Urinary bladder (tissue), 4 donors: ENCODE results near the gene CYP2W1. TPM values are rescaled to one million over a fixed set of nuclear protein-coding genes. Genes with fewer than 3 reads are reported as not detected.
"Not testable (repeated sequence)": the region's sequence is repeated elsewhere in the genome, so short reads cannot be mapped to it uniquely, and the experiment has no call there.

Experiments
- DNase-seq: peaks from one replicate; pipeline ENCODE4 v3.0.0-alpha.2; 2015; ENCODE audit errors: extremely low spot score
- H3K27ac ChIP-seq: one replicate; pipeline ENCODE4 v1.5.1; 2013; ENCODE audit warnings: low read depth, mild to moderate bottlenecking, moderate library complexity
- H3K36me3 ChIP-seq: one replicate; pipeline ENCODE4 v1.6.1; 2013; ENCODE audit warnings: mild to moderate bottlenecking, moderate library complexity; ENCODE audit not compliant: insufficient read depth
- H3K4me1 ChIP-seq: one replicate; pipeline ENCODE4 v1.6.1; 2013; ENCODE audit warnings: mild to moderate bottlenecking, moderate library complexity; ENCODE audit not compliant: insufficient read depth
- H3K4me3 ChIP-seq: one replicate; pipeline ENCODE4 v1.5.1; 2013; ENCODE audit warnings: low read depth, low read length
- WGBS: extraction: QIAGEN DNeasy Blood & Tissue Kit; methylation state at CpG from one replicate; pipeline ENCODE4 v1.1.7; 2013; 5-methylcytosine and 5-hydroxymethylcytosine counted together
- polyA plus RNA-seq: library from polyadenylated mRNA; stranded (reverse); fragments of 200-250 nt; gene quantifications from one replicate; pipeline ENCODE4 v1.2.3, GENCODE V29; 2013
- total RNA-seq: library from RNA; depleted of rRNA; stranded (reverse); fragments of >200 nt; gene quantifications from one replicate; pipeline ENCODE4 v1.2.3, GENCODE V29; 2014
- donor health status: healthy with polysubstance abuse.
- donor health status: healthy.

Gene CYP2W1, protein sequence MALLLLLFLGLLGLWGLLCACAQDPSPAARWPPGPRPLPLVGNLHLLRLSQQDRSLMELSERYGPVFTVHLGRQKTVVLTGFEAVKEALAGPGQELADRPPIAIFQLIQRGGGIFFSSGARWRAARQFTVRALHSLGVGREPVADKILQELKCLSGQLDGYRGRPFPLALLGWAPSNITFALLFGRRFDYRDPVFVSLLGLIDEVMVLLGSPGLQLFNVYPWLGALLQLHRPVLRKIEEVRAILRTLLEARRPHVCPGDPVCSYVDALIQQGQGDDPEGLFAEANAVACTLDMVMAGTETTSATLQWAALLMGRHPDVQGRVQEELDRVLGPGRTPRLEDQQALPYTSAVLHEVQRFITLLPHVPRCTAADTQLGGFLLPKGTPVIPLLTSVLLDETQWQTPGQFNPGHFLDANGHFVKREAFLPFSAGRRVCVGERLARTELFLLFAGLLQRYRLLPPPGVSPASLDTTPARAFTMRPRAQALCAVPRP
- total RNA-seq, result 7.5 TPM
- 0.22 TPM for polyA plus RNA-seq

DNA sequence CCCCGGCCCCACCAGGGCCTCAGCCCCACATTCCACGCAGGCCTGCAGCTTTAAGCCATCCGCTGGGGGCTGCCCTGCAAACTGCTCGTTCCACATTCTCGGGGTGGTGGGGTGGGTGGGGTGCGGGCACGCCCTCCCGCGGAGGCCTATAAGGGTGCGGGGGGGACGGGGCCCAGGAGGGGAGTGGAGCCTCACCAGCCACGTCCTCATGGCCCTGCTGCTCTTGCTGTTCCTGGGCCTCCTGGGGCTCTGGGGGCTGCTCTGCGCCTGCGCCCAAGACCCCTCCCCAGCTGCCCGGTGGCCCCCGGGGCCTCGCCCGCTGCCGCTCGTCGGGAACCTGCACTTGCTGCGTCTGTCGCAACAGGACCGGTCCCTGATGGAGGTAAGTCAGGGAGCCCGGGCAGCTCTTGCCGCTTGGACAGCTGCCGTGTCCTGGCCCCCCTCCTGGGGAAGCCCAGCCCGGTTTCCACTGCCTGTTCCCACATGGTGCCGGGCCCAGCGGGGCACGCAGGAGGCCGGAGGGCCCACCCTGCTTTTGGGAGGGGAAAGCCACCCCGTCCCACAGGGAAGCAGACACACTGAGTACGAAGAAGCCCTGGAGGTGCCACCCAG, at the start of gene CYP2W1:
Gene CYP2W1, plus strand, starts transcription at position 178 of the 612 bp plus-strand sequence. Its CDS starts 31 bp downstream, at position 209.
- H3K4me3 ChIP-seq, result no peak within 1 kb of the TSS
- no peak for DNase-seq
- H3K36me3 ChIP-seq, result no peaks in the 10 kb centered on the region
- no peak within 1 kb of the TSS for H3K27ac ChIP-seq
- WGBS, result 30% methylated on average over 34 of the region's 34 CpGs
- H3K4me1 ChIP-seq, result peaks cover 1% of the 10 kb centered on the region

DNA sequence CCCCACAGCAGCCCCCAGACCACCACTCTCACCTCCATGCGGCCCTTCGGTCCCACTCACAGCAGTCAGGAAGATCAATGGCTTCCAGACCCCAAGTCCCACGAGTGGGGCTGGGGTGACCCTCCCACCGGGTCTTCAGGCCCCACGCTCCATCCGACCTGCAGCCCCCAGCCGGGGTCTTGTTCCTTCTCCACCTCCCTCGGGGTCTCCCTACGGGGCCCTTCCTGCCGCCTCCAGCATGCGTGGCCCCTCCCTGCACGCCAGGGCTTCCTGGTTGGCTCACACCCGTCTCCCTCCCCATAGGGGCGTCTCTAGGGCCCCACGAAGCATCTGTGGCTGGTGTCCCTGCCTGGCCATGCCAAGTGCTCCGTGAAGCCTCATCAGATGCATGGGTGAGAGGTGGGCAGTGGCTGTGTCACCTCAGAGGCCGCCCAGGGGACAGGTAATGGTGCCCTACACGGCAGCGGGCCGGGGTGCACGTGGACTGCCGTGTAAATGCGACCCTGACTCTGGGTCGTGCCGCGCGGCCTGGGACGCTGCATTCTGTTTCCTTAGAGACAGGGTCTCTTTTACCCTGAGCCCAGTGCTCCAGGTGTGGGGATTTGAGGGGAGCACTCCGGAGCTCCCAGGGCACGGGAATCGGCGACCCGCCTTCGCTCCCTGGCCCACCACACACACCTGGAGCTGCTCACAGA, 48.4 kb upstream of the CYP2W1 start:
- Histone ChIP-seq H3K4me3 (no peak overlapping the region), H3K27ac (no peak overlapping the region), H3K36me3 (no peaks in the 10 kb centered on the region), H3K4me1 (no peaks in the 10 kb centered on the region)
- no peak for DNase-seq
- 84% methylated on average over 34 of the region's 34 CpGs for WGBS

DNA sequence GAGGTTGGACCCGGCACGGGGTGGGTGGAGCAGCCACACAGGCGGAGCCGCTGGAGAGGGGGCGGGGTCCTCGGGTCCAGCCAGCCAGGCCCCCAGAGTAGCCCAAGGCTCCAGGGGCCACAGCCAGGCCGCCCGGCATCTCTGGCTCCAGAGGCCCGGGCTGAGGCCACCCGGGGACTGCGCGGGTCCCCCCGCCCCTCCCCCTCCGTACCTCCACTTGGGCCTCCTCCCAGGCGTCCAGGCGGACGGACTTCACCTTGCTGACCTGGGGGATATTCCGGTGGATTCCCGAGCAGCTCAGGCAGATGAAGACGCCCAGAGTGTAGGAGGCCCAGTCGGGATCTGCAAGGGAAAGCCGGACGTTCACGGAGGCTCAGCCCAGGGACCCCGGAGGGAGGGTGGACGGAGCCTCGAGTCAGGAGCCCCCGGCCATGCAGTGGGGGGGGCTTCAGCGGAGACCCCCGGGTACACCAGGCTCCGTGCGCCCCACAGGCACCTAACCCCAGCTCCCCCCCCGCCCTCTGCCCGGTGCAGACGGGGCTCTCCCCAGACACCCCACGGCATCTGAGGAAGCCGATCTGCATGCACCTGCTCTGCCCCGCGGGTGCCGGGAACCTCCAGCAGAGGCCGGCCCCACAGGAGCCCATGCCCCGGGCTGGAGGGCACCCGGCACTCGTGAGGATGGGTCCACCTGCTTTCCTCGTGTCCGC, 47.7 kb upstream of the CYP2W1 start:
- WGBS, result 79% methylated on average over 46 of the region's 46 CpGs
- Histone ChIP-seq H3K4me3 (no peak overlapping the region), H3K27ac (no peak overlapping the region), H3K36me3 (no peaks in the 10 kb centered on the region), H3K4me1 (no peaks in the 10 kb centered on the region)
- DNase-seq, result no peak

DNA sequence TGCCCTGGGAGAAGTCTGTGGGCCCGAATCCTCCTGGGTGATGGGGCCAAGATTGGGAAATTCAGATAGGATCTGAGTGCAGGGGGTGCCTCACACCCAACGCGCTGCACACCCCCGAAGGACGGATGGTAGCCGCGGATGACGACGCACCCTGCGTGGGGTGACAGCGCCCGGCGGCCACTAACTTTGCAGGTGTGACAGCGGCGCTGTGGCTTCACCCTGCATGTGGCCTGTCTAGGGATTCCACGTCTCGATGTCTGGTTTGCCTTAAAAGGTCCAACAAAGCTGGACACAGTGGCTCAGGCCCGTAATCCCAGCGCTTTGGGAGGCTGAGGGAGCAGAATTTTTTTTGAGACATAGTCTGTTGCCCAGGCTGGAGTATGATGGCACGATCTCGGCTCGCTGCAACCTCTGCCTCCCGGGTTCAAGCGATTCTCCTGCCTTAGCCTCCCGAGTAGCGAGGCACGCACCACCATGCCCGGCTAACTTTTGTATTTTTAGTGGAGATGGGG, 47.1 kb upstream of the CYP2W1 start:
- no peak for DNase-seq
- no peak overlapping the region for H3K27ac ChIP-seq
- H3K36me3 ChIP-seq, result no peaks in the 10 kb centered on the region
- H3K4me3 ChIP-seq, result no peak overlapping the region
- no peaks in the 10 kb centered on the region for H3K4me1 ChIP-seq
- 90% methylated on average over 28 of the region's 28 CpGs for WGBS

DNA sequence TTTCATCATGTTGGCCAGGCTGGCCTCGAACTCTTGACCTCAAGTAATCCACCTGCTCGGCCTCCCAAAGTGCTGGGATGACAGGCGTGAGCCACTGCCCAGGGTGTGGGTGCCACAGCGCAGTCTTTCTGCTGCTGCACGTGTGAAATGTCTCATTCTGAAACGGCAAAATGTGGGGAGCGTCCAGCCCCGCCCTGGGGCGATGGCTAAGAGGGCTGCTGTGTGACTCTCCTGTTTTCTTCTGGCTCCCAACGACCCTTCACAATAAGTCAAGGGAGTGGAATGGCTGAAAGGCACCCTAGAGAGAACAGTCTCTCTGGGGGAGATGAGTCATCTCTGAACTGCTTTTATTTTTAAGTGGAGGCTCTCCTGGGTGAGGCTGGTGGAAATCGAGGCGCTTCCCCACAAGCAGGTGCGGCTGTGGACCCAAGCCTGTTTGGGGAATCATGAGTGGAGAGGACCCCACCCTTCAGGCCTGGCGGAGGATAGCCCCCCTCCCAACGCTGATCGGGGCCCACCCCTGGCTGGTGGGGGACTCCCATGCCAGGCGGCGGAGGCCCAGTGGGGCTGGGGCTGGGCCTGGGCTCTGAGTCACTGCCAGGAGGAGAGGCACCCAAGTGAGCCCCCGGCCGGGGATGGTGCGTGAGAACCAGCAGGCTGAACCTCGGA, 46.5 kb upstream of the CYP2W1 start:
- WGBS, result 79% methylated on average over 22 of the region's 22 CpGs
- no peak overlapping the region for H3K27ac ChIP-seq
- no peaks in the 10 kb centered on the region for H3K4me1 ChIP-seq
- no peak overlapping the region for H3K4me3 ChIP-seq
- no peaks in the 10 kb centered on the region for H3K36me3 ChIP-seq
- no peak for DNase-seq

DNA sequence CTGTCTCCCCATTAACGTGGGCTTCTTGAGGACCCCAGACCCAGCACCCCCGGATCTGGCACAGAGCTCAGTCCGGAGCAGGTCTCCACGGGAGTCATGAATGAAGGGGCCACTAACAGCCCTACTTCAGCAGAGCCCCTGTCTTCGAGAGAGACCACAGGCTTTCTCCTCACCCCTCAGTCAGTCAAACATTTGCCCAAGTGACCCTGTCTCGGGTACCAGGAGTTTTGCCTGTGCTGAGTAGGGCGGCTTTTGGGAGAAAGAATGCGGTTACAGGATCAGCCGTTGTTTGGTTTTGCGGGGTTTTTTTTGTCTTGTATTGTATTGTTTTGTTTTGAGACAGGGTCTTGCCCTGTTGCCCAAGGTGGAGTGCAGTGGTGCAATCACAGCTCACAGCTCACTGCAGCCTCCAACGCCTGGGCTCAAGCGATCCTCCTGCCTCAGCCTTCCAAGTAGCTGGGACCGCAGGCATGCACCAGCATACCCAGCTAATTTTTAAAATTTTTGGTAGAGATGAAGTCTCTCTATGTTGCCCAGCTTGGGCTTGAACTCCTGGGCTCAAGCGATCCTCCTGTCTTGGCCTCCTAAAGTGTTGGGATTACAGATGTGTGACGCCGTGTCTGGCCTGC, 45.0 kb upstream of the CYP2W1 start:
- H3K4me3 ChIP-seq, result no peak overlapping the region
- DNase-seq, result no peak
- WGBS, result 89% methylated on average over 16 of the region's 16 CpGs
- H3K27ac ChIP-seq, result no peak overlapping the region
- no peaks in the 10 kb centered on the region for H3K4me1 ChIP-seq
- H3K36me3 ChIP-seq, result no peaks in the 10 kb centered on the region

DNA sequence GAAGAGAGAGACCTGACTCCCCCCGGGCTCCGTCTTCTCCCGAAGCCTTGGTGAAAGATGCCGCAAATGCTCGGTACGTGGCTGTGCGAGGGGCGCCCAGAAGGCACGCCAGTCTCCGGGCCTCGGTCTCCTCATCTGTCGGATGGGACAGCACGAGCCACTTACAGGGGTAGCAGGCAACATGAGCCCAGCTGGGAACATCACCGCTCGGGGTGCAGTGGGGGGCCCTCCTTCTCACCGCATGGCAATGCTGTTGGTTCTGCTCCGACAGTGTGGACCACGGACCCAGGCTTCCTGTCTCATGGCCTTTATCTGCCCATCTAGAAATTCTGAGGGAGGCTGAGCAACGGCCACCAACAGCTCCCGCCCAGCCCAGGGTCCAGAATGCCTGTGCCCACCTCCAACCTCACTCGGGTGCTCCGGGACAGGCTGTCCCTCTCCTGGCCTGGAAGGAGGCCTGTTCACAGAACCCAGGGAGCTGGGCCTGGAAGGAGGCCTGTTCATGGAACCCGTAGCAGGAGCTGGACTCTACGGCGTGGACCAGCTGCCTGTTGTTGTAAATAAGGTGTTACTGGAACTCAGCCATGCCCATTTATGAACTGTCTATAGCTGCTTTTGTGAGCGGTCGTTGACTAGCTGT, 44.3 kb upstream of the CYP2W1 start:
- DNase-seq, result no peak
- H3K36me3 ChIP-seq, result no peaks in the 10 kb centered on the region
- 95% methylated on average over 27 of the region's 27 CpGs for WGBS

DNA sequence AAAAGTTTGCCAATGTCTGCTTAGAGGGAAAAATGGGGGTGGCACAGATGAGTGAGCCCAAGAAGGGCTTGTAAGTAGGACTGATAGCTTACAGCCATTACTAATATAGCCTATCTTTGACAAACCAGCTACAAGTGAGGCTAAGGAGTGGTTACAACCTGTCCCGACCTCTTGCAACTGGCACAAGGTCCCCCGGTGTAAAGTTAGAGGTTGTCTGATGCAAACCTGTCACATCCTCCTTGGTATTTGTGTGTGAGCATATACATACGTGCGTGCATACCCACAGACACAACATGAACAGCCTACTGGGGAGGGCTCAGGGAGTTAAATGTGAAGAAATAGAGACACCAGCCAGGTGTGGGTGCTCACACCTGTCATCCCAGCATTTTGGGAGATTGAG, 43.1 kb upstream of the CYP2W1 start:
- H3K27ac ChIP-seq, result no peak overlapping the region
- no peak overlapping the region for H3K4me3 ChIP-seq
- H3K4me1 ChIP-seq, result no peaks in the 10 kb centered on the region
- no peaks in the 10 kb centered on the region for H3K36me3 ChIP-seq
- no peak for DNase-seq
- 93% methylated on average over 4 of the region's 4 CpGs for WGBS

More for the DNA sequence above, 44.3 kb upstream of the CYP2W1 start:
- no peak overlapping the region for H3K4me3 ChIP-seq
- no peak overlapping the region for H3K27ac ChIP-seq
- H3K4me1 ChIP-seq, result no peaks in the 10 kb centered on the region

DNA sequence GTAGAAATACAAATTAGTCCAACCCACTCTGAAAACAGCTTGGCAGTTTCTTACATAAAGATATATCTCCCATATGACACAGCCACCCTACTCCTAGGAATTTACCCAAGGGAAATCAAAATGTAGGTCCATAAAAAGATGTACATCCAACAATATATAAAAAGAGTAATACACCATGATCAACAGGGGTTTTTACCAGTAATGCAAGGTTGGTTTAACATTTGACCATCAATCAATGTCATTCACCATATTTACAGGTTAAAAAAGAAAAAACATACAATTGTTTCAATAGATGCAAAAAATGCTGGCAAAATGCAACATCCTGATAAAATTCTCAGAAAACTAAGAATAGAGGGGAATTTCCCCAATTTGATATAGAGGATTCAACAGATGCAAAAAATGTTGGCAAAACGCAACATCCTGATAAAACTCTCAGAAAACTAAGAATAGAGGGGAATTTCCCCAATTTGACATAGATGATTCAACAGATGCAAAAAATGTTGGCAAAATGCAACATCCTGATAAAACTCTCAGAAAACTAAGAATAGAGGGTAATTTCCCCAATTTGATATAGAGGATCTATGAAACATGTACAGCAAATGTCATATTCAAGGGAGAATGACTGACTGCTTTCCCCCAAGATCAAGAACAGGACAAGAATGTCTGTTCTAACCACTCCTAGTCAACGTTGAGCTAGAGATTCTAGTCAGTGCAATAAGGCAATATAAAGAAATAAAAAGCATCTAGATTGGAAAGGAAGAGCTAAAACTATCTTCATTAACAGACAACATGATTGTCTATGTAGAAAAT, 42.2 kb upstream of the CYP2W1 start:
- no peak overlapping the region for H3K27ac ChIP-seq
- DNase-seq, result no peak
- H3K36me3 ChIP-seq, result no peaks in the 10 kb centered on the region
- 69% methylated on average over 2 of the region's 2 CpGs for WGBS
- no peaks in the 10 kb centered on the region for H3K4me1 ChIP-seq
- H3K4me3 ChIP-seq, result no peak overlapping the region

DNA sequence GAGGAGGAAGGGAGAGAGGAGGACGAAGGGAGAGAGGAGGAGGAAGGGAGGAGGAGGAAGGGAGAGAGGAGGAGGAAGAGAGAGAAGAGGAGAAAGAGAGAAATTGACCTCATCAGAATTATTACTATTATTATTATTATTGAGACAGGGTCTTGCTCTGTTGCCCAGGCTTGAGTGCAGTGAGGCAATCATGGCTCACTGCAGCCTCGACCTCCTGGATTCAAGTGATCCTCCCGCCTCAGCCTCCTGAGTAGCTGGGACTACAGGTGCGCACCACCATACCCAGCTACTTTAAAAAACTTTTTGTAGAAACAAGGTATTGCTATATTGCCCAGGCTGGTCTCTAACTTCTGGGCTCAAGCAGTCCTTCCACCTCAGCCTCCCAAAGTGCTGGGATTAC, 39.2 kb upstream of the CYP2W1 start:
- not testable (repeated sequence) for H3K4me1 ChIP-seq, DNase-seq, H3K4me3 ChIP-seq, H3K27ac ChIP-seq, H3K36me3 ChIP-seq
- WGBS, result 83% methylated on average over 4 of the region's 4 CpGs

DNA sequence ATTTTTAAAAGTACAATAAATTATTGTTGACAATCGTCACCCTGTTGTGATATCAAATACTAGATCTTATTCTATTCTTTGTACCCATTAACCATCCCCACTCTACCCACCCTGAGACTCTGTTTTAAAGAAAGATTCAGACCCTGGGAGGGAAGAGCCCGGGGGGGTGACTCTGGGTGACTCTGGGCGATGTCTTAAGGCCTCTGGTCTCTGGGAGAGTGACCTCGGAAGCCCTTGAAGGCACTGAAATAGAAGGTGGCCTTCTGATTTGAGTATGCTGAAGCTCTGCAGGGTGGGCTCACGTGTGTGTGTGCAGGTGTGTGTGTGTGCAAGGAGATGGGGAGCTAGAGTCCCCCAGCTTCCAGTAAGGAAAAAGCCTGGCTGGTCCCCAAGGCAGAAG, 38.2 kb upstream of the CYP2W1 start:
- no peak overlapping the region for H3K4me3 ChIP-seq
- DNase-seq, result no peak

More for the DNA sequence above, 38.2 kb upstream of the CYP2W1 start:
- no peaks in the 10 kb centered on the region for H3K4me1 ChIP-seq
- H3K36me3 ChIP-seq, result no peaks in the 10 kb centered on the region
- WGBS, result 89% methylated on average over 5 of the region's 5 CpGs
- peak overlapping the region; percentile 76 for H3K27ac ChIP-seq
